H1 (cell line): ENCODE results near the gene GALC.

ENCODE experiments used
- CEBPB ChIP-seq: IDR thresholded peaks from 2 replicates; pipeline ENCODE4 v1.6.1; 2012; ENCODE audit warnings: low read depth, low read length
- CHD2 ChIP-seq: IDR thresholded peaks from 2 replicates; pipeline ENCODE4 v1.6.1; 2012; ENCODE audit warnings: low read length, improper control_type of control experiment
- EP300 ChIP-seq, 2 experiments: IDR thresholded peaks; 1 replicate in 1 of 2; 2 replicates in 1 of 2; pipeline ENCODE4 v1.6.1; 2011 to 2012; ENCODE audit warnings: low read depth in 2 of 2, low read length in 2 of 2, mild to moderate bottlenecking in 2 of 2, borderline replicate concordance in 1 of 2, inconsistent platforms in 1 of 2, moderate library complexity in 1 of 2
- KDM5A ChIP-seq: fragments of 200-600 bp; IDR thresholded peaks from 2 replicates; pipeline ENCODE4 v1.7.1; 2012; ENCODE audit warnings: mild to moderate bottlenecking, low read length, inconsistent platforms, mixed read lengths
- POLR2A ChIP-seq, 2 experiments: IDR thresholded peaks; 1 replicate in 1 of 2; 2 replicates in 1 of 2; pipeline ENCODE4 v1.6.1; 2011; ENCODE audit warnings: low read depth in 2 of 2, low read length in 2 of 2, mild to moderate bottlenecking in 2 of 2; ENCODE audit errors: control extremely low read depth in 1 of 2
- RFX5 ChIP-seq: IDR thresholded peaks from 2 replicates; pipeline ENCODE4 v1.6.1; 2011; ENCODE audit warnings: low read depth, low read length, improper control_type of control experiment, borderline replicate concordance
- TCF12 ChIP-seq: IDR thresholded peaks from 2 replicates; pipeline ENCODE4 v1.6.1; 2011; ENCODE audit warnings: low read depth, mild to moderate bottlenecking, low read length
- ZNF274 ChIP-seq: IDR thresholded peaks from 2 replicates; pipeline ENCODE4 v1.7.0; 2012; ENCODE audit warnings: low read length, borderline replicate concordance; ENCODE audit errors: extremely low read depth
- TF ChIP-seq, protein P1 (sequence below), 3 experiments: IDR thresholded peaks; 1 replicate in 2 of 3; 2 replicates in 1 of 3; pipeline versions ENCODE4 v1.5.1 to v1.6.1; 2011; ENCODE audit warnings: low read length in 3 of 3, mild to moderate bottlenecking in 3 of 3, inconsistent platforms in 2 of 3, low read depth in 1 of 3, moderate library complexity in 1 of 3; ENCODE audit not compliant: insufficient read depth in 1 of 3; ENCODE audit errors: control extremely low read depth in 1 of 3

DNA sequence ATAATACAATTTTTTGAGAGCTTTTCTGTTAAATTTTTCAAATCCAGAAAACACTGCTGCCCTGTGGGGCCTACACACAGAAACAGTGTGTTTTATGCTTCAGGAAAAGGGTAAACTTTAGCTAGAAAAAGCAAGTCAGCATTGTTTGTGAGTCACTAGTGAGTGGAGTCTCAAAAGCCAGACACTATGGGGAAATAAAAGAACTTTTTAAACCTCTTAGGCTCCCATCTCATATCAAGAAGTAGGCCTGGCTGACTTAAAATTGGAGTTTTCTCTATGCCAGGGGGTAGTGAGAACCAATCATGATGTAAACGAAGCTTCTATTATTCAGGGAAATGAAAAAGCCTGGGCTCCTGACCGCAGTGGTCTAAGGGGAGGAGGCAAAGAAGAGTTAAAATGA lies 24.6 kb upstream of the GALC start:
- no peak for TF ChIP-seq RFX5
- TF ChIP-seq CEBPB, result no peak
- TF ChIP-seq, protein P1, sequence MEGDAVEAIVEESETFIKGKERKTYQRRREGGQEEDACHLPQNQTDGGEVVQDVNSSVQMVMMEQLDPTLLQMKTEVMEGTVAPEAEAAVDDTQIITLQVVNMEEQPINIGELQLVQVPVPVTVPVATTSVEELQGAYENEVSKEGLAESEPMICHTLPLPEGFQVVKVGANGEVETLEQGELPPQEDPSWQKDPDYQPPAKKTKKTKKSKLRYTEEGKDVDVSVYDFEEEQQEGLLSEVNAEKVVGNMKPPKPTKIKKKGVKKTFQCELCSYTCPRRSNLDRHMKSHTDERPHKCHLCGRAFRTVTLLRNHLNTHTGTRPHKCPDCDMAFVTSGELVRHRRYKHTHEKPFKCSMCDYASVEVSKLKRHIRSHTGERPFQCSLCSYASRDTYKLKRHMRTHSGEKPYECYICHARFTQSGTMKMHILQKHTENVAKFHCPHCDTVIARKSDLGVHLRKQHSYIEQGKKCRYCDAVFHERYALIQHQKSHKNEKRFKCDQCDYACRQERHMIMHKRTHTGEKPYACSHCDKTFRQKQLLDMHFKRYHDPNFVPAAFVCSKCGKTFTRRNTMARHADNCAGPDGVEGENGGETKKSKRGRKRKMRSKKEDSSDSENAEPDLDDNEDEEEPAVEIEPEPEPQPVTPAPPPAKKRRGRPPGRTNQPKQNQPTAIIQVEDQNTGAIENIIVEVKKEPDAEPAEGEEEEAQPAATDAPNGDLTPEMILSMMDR (IDR thresholded peaks at IDR 0.05; ENCODE audit: control extremely low read depth in 1 of 3, insufficient read depth in 1 of 3, low read depth in 1 of 3, low read length in 3 of 3), result no peak
- TF ChIP-seq EP300 (IDR thresholded peaks at IDR 0.05; ENCODE audit: borderline replicate concordance in 1 of 2, low read depth in 2 of 2, low read length in 2 of 2), result no peak
- TF ChIP-seq POLR2A (IDR thresholded peaks at IDR 0.05; ENCODE audit: control extremely low read depth in 1 of 2, low read depth in 2 of 2, low read length in 2 of 2), result no peak
- no peak for TF ChIP-seq ZNF274
- no peak for TF ChIP-seq TCF12
- no peak for TF ChIP-seq KDM5A
- TF ChIP-seq CHD2, result no peak
